ENCODE results near the gene C2CD5.
"Not testable (repeated sequence)": the region's sequence is repeated elsewhere in the genome, so short reads cannot be mapped to it uniquely, and the experiment has no call there.

Gene C2CD5

GRCh38 chr12:22536346-22536945, 7.9 kb downstream of the C2CD5 start:
- DNase-seq, result no peak

GRCh38 chr12:22535478-22535877, 8.9 kb downstream of the C2CD5 start:
- no peak for DNase-seq

- no peak for DNase-seq
Observed at GRCh38 chr12:22535038-22535437, 9.3 kb downstream of the C2CD5 start.

- no peak for DNase-seq
Observed at GRCh38 chr12:22533155-22533554, 11.2 kb downstream of the C2CD5 start.

GRCh38 chr12:22532317-22532716, 12.0 kb downstream of the C2CD5 start:
- no peak for DNase-seq

- DNase-seq, result no peak
Observed at GRCh38 chr12:22531205-22531604, 13.1 kb downstream of the C2CD5 start.

GRCh38 chr12:22529281-22530060, 14.9 kb downstream of the C2CD5 start:
- no peak for DNase-seq

GRCh38 chr12:22527999-22528398, 16.3 kb downstream of the C2CD5 start:
- DNase-seq, result no peak

- no peak for DNase-seq
Observed at GRCh38 chr12:22526836-22527235, 17.5 kb downstream of the C2CD5 start.

GRCh38 chr12:22525426-22525825, 18.9 kb downstream of the C2CD5 start:
- no peak for DNase-seq

GRCh38 chr12:22518998-22519397, 25.3 kb downstream of the C2CD5 start:
- no peak for DNase-seq

- no peak for DNase-seq
Observed at GRCh38 chr12:22518060-22518719, 26.2 kb downstream of the C2CD5 start.

- DNase-seq, result no peak
Observed at GRCh38 chr12:22514875-22515274, 29.5 kb downstream of the C2CD5 start.

- no peak for DNase-seq
Observed at GRCh38 chr12:22505826-22506225, 38.5 kb downstream of the C2CD5 start.

- no peak for DNase-seq
Observed at GRCh38 chr12:22500100-22500499, 44.2 kb downstream of the C2CD5 start.

- no peak for DNase-seq
Observed at GRCh38 chr12:22499445-22499844, 44.9 kb downstream of the C2CD5 start.

GRCh38 chr12:22494319-22494718, 50.0 kb downstream of the C2CD5 start:
- no peak for DNase-seq

GRCh38 chr12:22491034-22491433, 53.3 kb downstream of the C2CD5 start:
- DNase-seq, result no peak

GRCh38 chr12:22488478-22488877, 55.9 kb downstream of the C2CD5 start:
- no peak for DNase-seq

- not testable (repeated sequence) for DNase-seq
Observed at GRCh38 chr12:22487683-22488082, 56.7 kb downstream of the C2CD5 start.

GRCh38 chr12:22481547-22482104, 62.7 kb downstream of the C2CD5 start:
- no peak for DNase-seq

GRCh38 chr12:22480814-22481213, 63.5 kb downstream of the C2CD5 start:
- not testable (repeated sequence) for DNase-seq

- DNase-seq, result no peak
Observed at GRCh38 chr12:22480016-22480415, 64.3 kb downstream of the C2CD5 start.

- DNase-seq, result no peak
Observed at GRCh38 chr12:22477894-22478287, 66.5 kb downstream of the C2CD5 start.
